ENCODE measurements around the gene COL4A2. TPM values are rescaled to one million over a fixed set of nuclear protein-coding genes. Genes with fewer than 3 reads are reported as not detected.

Gene COL4A2
- total RNA-seq, 1 experiment from 2014 or later, result 1.6 TPM

DNA sequence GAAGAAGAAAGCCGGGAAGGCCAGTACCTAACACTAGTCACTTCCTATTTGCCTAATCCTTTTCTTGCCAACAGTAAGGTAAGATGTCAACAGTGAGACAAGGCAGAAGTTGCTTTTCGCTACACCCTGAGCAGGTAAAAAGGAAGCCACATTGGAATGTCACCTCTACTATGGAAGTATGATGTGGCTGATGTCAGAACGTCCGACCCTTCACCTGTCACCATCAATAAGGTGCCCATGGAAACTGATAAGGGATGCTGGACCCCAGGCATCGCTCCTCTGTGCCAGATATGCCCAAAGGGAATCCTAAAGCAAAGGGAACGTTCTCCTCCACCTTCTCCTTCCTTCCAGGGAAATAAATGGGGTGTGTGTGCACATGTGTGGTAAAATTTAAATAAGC, 34.4 kb upstream of the COL4A2 start:
- Histone ChIP-seq H2AFZ (ENCODE audit: low read depth, low read length, poor library complexity, severe bottlenecking) (no peak overlapping the region), H3K27ac (ENCODE audit: low read depth, low read length) (no peak overlapping the region), H3K9me3 (ENCODE audit: control insufficient read depth in 1 of 2, insufficient read depth in 1 of 2, low read depth in 1 of 2, low read length in 2 of 2) (no peaks in the 10 kb centered on the region), H3K4me3 (replicated peaks in 1 of 2; ENCODE audit: low read depth in 1 of 2, low read length in 2 of 2) (no peak overlapping the region), H3K4me1 (ENCODE audit: control insufficient read depth in 1 of 2, insufficient read depth in 2 of 2, low read length in 2 of 2) (no peaks in the 10 kb centered on the region), H3K9me2 (ENCODE audit: insufficient read depth) (no peaks in the 10 kb centered on the region), H4K20me1 (ENCODE audit: insufficient read depth) (no peaks in the 10 kb centered on the region), H3K79me2 (ENCODE audit: insufficient read depth, low read length) (no peaks in the 10 kb centered on the region), H3K27me3 (ENCODE audit: insufficient read depth, low read length) (no peaks in the 10 kb centered on the region), H3K36me3 (ENCODE audit: control insufficient read depth in 1 of 2, insufficient read depth in 2 of 2, low read length in 2 of 2) (no peaks in the 10 kb centered on the region), H3K9ac (ENCODE audit: low read length) (no peak overlapping the region), H3K4me2 (ENCODE audit: low read length) (no peak overlapping the region)
- DNase-seq (ENCODE audit: low read depth, low spot score) (no peak), ATAC-seq (no peak)
- no TSS peak for BruUV-seq (replicated peaks)
- ChIA-PET POLR2A (no interaction called here), RAD21 (ENCODE audit: low non-redundant PET in 1 of 2, low total read pairs in 2 of 2, uncharacterized antibody in 2 of 2, unreplicated experiment in 2 of 2) (no interaction called here), CTCF (no interaction called here)
- TF ChIP-seq, protein P1, sequence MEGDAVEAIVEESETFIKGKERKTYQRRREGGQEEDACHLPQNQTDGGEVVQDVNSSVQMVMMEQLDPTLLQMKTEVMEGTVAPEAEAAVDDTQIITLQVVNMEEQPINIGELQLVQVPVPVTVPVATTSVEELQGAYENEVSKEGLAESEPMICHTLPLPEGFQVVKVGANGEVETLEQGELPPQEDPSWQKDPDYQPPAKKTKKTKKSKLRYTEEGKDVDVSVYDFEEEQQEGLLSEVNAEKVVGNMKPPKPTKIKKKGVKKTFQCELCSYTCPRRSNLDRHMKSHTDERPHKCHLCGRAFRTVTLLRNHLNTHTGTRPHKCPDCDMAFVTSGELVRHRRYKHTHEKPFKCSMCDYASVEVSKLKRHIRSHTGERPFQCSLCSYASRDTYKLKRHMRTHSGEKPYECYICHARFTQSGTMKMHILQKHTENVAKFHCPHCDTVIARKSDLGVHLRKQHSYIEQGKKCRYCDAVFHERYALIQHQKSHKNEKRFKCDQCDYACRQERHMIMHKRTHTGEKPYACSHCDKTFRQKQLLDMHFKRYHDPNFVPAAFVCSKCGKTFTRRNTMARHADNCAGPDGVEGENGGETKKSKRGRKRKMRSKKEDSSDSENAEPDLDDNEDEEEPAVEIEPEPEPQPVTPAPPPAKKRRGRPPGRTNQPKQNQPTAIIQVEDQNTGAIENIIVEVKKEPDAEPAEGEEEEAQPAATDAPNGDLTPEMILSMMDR (IDR thresholded peaks at IDR 0.05 in 2 of 3, conservative IDR thresholded peaks at IDR 0.05 in 1 of 3; ENCODE audit: borderline replicate concordance in 1 of 3, insufficient read depth in 1 of 3, low read depth in 2 of 3, low read length in 2 of 3), result no peak
- TF ChIP-seq POLR2A (IDR thresholded peaks at IDR 0.05; ENCODE audit: borderline replicate concordance, extremely low read depth, insufficient read depth, insufficient read length) (no peak), RAD21 (IDR thresholded peaks at IDR 0.05; ENCODE audit: low read depth) (no peak), ZFX (IDR thresholded peaks at IDR 0.05) (no peak), CBX3 (IDR thresholded peaks at IDR 0.05; ENCODE audit: low read depth) (no peak), ZNF274 (IDR thresholded peaks at IDR 0.05; ENCODE audit: low read depth, low read length) (no peak), EGR1 (IDR thresholded peaks at IDR 0.05; ENCODE audit: low read depth) (no peak), YY1 (IDR thresholded peaks at IDR 0.05; ENCODE audit: extremely low read depth, insufficient replicate concordance, low read depth, low read length) (no peak), ELF1 (IDR thresholded peaks at IDR 0.05; ENCODE audit: borderline replicate concordance, low read depth) (no peak), REST (IDR thresholded peaks at IDR 0.05; ENCODE audit: low read depth) (no peak), SP1 (IDR thresholded peaks at IDR 0.05; ENCODE audit: low read depth) (no peak), JUND (IDR thresholded peaks at IDR 0.05) (no peak)
- intact Hi-C loops (cut with micrococcal nuclease), result no loop called here
